HG02610 (cell line): Measurements from ENCODE around the gene OGFOD3.
"Not testable (repeated sequence)": the region's sequence is repeated elsewhere in the genome, so short reads cannot be mapped to it uniquely, and the experiment has no call there.

ENCODE experiments used
- ATAC-seq: cut with Tn5 transposase; IDR thresholded peaks from one replicate; pipeline ENCODE4 v1.9.1; 2021; ENCODE audit warnings: mild to moderate bottlenecking, moderate library complexity; ENCODE audit not compliant: unreplicated experiment

OGFOD3 gene

GRCh38 chr17:82377294-82377693 is 41.1 kb downstream of the OGFOD3 start:
- ATAC-seq = not testable (repeated sequence)

- ATAC-seq = no peak
These were observed 42.2 kb downstream of the OGFOD3 start for GRCh38 chr17:82376042-82376730.

- no peak for ATAC-seq
These were observed 42.9 kb downstream of the OGFOD3 start for GRCh38 chr17:82375359-82376041.

DNA sequence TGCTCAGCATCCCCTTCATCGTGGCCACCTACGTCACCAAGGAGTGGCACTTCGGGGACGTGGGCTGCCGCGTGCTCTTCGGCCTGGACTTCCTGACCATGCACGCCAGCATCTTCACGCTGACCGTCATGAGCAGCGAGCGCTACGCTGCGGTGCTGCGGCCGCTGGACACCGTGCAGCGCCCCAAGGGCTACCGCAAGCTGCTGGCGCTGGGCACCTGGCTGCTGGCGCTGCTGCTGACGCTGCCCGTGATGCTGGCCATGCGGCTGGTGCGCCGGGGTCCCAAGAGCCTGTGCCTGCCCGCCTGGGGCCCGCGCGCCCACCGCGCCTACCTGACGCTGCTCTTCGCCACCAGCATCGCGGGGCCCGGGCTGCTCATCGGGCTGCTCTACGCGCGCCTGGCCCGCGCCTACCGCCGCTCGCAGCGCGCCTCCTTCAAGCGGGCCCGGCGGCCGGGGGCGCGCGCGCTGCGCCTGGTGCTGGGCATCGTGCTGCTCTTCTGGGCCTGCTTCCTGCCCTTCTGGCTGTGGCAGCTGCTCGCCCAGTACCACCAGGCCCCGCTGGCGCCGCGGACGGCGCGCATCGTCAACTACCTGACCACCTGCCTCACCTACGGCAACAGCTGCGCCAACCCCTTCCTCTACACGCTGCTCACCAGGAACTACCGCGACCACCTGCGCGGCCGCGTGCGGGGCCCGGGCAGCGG is 43.6 kb downstream of the OGFOD3 start:
- ATAC-seq = no peak

DNA sequence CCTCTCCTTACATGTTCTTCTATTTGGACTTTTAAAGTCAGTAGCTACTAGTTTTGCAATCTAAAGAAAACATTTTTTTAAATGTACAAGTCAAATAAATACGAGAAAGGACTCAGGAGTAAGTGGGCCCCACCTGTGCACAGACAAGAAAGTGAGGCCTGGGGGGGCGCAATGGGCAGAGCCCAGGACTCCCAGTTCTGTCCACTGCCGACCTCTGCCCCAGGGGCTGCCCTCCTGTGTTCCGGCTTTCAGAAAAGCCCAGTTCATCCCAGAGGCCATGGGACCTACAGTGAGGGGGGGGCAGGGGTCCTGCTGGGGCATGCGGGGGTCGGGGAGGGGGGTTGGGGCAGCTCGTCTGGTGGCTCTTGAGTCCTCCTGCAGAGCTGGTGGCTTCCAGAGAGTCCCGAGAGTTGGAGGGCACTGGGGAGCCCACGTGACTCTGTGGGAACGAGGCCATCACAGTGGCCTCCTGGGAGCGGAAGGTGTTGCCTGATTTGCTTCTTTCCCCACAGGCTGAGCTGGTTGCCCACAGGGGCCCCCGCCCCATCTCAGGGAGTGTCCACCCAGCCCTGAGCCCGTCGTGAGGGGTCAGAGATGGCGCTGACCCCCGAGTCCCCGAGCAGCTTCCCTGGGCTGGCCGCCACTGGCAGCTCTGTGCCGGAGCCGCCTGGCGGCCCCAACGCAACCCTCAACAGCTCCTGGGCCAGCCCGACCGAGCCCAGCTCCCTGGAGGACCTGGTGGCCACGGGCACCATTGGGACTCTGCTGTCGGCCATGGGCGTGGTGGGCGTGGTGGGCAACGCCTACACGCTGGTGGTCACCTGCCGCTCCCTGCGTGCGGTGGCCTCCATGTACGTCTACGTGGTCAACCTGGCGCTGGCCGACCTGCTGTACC is 44.4 kb downstream of the OGFOD3 start:
- no peak for ATAC-seq

DNA sequence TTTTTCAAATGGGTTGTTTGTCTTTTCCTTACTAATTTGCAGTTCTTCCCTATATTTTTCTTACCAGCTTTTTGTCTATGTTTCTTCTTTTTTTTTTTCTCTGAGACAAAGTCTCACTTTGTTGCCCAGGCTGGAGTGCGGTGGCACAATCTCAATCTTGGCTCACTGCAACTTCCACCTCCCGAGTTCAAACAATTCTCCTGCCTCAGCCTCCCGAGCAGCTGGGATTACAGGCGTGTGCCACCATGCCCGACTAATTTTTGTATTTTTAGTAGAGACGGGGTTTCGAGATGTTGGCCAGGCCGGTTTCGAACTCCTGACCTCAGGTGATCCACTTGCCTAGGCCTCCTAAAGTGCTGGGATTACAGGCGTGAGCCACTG is 45.3 kb downstream of the OGFOD3 start:
- not testable (repeated sequence) for ATAC-seq

- ATAC-seq = no peak
These were observed 45.9 kb downstream of the OGFOD3 start for GRCh38 chr17:82372249-82373071.

- no peak for ATAC-seq
These were observed 46.8 kb downstream of the OGFOD3 start, which contains the start of gene UTS2R for GRCh38 chr17:82371333-82372248. UTS2R (plus strand) TSS chr17:82371765; CDS start chr17:82374325, 2,560 bp downstream.

DNA sequence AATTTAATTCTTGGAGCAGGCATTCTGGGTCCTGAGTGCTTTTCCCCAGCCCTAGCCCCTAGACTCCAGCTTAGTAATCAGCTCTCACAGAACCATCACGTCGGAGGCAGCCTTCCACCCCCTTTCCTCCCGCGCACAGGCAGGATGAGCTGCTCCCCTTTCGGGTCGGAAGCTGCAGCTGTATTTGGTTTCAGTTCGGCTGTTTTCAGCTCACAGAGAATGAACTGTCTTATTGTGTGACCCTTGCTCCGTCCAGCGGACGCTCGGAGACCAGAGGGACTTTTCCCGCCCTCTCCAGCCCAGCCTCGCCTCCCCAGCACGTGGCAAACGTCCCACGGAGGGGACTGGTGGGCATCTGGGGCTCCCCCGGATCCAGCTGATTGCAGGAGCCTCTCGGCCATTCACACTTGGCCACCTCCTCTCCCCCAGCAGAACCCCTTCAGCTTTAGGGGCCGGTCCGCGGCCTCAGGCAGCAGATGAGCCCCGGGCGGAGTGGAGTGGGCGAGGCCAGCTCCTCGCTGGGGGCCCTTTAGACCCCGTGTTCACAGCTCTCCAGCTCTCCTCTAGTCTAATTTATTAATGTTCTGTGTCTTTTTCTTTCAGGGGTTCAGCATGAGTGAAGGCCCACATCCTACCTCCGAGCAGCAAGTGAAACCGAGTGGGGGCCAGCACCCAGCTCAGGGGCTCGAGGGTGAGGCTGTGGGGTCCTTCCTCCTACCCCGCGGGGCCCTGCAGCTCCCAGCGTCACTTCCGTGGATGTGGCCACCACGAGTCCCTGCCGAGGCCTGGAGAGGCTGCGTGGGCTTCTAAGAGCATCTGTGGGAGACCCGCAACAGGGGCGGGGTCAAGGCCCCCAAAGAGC is 47.7 kb downstream of the OGFOD3 start:
- no peak for ATAC-seq

GRCh38 chr17:82369211-82369610 is 49.2 kb downstream of the OGFOD3 start:
- ATAC-seq = no peak

DNA sequence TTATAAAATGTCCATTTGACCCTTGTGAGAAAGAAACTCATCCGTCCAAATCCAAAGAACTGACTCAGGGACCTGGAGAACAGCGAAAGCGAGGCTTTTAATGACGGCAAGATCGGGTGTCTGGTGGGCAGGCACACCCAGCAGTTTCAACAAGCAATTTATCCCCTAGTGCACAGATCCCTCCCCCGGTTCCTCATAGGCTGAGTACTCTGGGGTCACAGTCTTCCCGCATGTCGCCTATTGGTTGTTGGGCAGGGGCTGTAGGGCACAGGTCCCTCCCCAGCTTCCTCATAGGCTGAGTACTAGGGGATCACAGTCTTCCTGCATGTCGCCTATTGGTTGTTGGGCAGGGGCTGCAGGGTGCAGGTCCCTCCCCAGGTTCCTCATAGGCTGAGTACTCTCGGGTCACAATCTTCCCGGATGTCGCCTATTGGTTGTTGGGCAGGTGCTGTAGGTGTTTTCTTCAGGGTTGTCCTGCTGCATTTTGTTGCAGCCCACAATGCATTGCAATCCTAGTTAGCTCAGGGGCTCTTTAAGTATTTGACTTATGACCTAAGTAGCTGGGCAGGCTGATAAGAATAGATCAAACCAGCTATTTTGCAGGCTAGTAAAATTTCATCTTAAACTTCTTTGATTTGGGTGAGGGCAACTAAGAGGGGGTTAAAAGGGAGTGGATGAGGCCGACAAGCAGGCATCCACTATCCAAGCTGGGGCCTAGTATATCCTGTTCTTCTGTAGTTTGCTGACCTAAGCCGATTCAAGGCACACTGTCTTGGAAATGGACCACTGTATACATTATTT is 50.5 kb downstream of the OGFOD3 start:
- ATAC-seq = no peak

DNA sequence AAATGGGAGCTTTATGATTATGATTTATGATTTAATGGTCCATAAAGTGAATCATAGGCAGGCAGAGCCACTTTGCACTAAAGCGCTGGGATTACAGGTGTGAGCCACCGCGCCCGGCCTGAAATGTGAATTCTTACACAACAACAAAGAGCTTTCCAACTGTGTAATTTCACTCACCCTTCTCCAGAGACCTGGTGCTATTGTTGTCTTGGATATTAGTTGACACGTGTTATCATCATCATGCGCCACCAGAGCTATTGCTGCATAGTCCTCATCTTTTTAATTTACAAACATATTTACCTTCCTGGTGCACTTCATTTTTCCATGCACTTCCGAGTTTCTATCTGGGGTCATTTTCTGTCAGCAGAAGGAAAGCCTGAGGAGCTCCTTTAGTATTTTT is 51.6 kb downstream of the OGFOD3 start:
- ATAC-seq = no peak

DNA sequence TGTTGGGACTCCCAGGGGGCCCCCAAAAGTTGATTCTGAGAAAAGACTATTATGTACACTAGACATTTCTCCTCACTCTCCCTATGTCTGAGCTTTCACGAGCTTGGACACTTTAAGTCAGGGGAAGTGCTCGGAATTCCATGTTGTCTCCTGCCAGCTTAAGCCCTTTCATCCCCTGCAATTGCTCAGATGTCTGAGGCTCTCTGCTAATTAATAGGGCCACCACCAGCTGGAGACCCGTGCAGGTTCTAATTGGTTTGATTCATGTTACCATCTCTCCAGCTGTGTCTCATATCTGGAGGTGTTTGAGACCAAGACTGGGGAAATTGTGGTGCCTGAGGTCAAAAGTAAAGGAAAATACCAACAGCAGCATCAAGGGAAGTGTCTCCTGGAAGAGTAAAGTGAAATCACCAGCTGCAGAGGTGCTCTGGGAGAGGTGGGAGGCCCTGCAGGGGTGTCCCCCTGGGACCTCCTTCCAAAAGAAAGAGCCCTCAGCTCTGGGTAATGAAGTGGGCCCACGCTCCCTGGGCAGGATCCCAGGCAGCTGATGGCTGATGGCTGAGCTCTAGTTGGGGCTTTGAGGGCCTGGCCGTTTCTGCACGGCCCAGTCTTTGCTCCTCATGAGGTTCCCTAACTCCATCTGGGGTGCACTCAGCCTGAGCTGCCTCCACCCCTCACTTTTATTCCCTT is 52.6 kb downstream of the OGFOD3 start:
- ATAC-seq = no peak

GRCh38 chr17:82361885-82362633 is 56.3 kb downstream of the OGFOD3 start:
- no peak for ATAC-seq

DNA sequence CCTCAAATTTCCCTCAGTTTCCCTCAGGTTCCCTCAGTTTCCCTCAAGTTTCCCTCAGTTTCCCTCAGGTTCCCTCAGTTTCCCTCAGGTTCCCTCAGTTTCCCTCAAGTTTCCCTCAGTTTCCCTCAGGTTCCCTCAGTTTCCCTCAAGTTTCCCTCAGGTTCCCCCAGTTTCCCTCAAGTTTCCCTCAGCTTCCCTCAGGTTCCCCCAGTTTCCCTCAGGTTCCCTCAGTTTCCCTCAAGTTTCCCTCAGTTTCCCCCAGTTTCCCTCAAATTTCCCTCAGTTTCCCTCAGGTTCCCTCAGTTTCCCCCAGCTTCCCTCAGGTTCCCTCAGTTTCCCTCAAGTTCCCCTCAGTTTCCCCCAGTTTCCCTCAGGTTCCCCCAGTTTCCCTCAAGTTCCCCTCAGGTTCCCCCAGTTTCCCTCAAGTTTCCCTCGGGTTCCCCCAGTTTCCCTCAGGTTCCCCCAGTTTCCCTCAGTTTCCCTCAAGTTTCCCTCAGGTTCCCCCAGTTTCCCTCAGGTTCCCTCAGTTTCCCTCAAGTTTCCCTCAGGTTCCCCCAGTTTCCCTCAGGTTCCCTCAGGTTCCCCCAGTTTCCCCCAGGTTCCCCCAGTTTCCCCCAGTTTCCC is 58.8 kb downstream of the OGFOD3 start:
- ATAC-seq = not testable (repeated sequence)
